Esophagus muscularis mucosa (tissue), 4 donors: Measurements from ENCODE around the gene EPM2A. TPM values are rescaled to one million over a fixed set of nuclear protein-coding genes. Genes with fewer than 3 reads are reported as not detected.

ENCODE experiments used
- DNase-seq: peaks from one replicate; pipeline ENCODE4 v3.0.0-alpha.2; 2017; ENCODE audit errors: extremely low spot score
- H3K27ac ChIP-seq, 4 donors: fragments of 200-600 bp; sonication (generic); replicated peaks in 1 of 4; 1 replicate in 3 of 4; 2 replicates in 1 of 4; pipeline ENCODE4 v1.5.1; 2016 to 2019; ENCODE audit warnings: mild to moderate bottlenecking in 1 of 4
- H3K27me3 ChIP-seq, 4 donors: fragments of 200-600 bp; sonication (generic); one replicate each; pipeline versions ENCODE4 v1.5.1 to v1.6.0; 2016 to 2019
- H3K36me3 ChIP-seq, 4 donors: fragments of 200-600 bp; sonication (generic); one replicate each; pipeline ENCODE4 v1.5.1; 2016 to 2019
- H3K4me1 ChIP-seq, 4 donors: fragments of 200-600 bp; sonication (generic); one replicate each; pipeline ENCODE4 v1.5.1; 2016 to 2019
- H3K4me3 ChIP-seq, 4 donors: fragments of 200-600 bp; sonication (generic); 1 replicate in 2 of 4; 2 replicates in 2 of 4; pipeline ENCODE4 v1.5.1; 2016 to 2019; ENCODE audit warnings: mild to moderate bottlenecking in 4 of 4, moderate library complexity in 1 of 4
- H3K9me3 ChIP-seq, 4 donors: fragments of 200-600 bp; sonication (generic); 1 replicate in 3 of 4; 2 replicates in 1 of 4; pipeline ENCODE4 v1.5.1; 2016 to 2019
- EP300 ChIP-seq: sonication (generic); formaldehyde crosslinking; IDR thresholded peaks from one replicate; pipeline ENCODE4 v1.6.1; 2017; ENCODE audit warnings: antibody characterized with exemption
- POLR2A ChIP-seq: fragments of 450-650 bp; IDR thresholded peaks from one replicate; pipeline ENCODE4 v1.6.1; 2017; ENCODE audit warnings: antibody characterized with exemption, moderate library complexity, mild to moderate bottlenecking, low read depth
- POLR2AphosphoS5 ChIP-seq, 2 donors: sonication (generic); formaldehyde crosslinking; IDR thresholded peaks; one replicate each; pipeline ENCODE4 v1.6.1; 2017; ENCODE audit warnings: antibody characterized with exemption in 2 of 2
- WGBS: methylation state at CpG from one replicate; pipeline ENCODE4 v1.1.5; 2018; 5-methylcytosine and 5-hydroxymethylcytosine counted together
- intact Hi-C: fragments of 100-400 bp; cut with DNase I; formaldehyde crosslinking; loops from one replicate; pipeline ENCODE4 v1.15.1; 2023
- total RNA-seq, 4 donors: library from RNA; depleted of rRNA; stranded (reverse); fragments of >200 nt; gene quantifications; one replicate each; pipeline versions ENCODE4 v1.1.0 to v1.2.1, GENCODE V29; 2016
- TF ChIP-seq, protein P1 (sequence below), 3 experiments: fragments of 200-600 bp in 2 of 3; fragments of 450-650 bp in 1 of 3; sonication (generic) in 2 of 3; IDR thresholded peaks; one replicate each; pipeline ENCODE4 v1.5.1; 2017 to 2019; ENCODE audit warnings: antibody characterized with exemption in 3 of 3, mild to moderate bottlenecking in 2 of 3, moderate library complexity in 1 of 3

Gene EPM2A
- total RNA-seq, 4 donors from 2014 or later, result 59.8 to 129 (median 75.0) TPM

- intact Hi-C loops, result no loop called here
- H3K4me3 ChIP-seq, result no peak overlapping the region
- no peak for DNase-seq
- TF ChIP-seq EP300 (no peak), POLR2AphosphoS5 (IDR thresholded peaks at IDR 0.05) (no peak), POLR2A (no peak)
- TF ChIP-seq, protein P1, sequence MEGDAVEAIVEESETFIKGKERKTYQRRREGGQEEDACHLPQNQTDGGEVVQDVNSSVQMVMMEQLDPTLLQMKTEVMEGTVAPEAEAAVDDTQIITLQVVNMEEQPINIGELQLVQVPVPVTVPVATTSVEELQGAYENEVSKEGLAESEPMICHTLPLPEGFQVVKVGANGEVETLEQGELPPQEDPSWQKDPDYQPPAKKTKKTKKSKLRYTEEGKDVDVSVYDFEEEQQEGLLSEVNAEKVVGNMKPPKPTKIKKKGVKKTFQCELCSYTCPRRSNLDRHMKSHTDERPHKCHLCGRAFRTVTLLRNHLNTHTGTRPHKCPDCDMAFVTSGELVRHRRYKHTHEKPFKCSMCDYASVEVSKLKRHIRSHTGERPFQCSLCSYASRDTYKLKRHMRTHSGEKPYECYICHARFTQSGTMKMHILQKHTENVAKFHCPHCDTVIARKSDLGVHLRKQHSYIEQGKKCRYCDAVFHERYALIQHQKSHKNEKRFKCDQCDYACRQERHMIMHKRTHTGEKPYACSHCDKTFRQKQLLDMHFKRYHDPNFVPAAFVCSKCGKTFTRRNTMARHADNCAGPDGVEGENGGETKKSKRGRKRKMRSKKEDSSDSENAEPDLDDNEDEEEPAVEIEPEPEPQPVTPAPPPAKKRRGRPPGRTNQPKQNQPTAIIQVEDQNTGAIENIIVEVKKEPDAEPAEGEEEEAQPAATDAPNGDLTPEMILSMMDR (IDR thresholded peaks at IDR 0.05), result no peak
- WGBS, result 83% methylated on average over 6 of the region's 6 CpGs
- no peak overlapping the region for H3K27ac ChIP-seq
- H3K9me3 ChIP-seq, result no peaks in the 10 kb centered on the region
- no peaks in the 10 kb centered on the region for H3K27me3 ChIP-seq
- no peaks in the 10 kb centered on the region for H3K4me1 ChIP-seq
- H3K36me3 ChIP-seq, result peaks cover 0 to 4% (median 0%) of the 10 kb centered on the region in 4 donors
Observed at GRCh38 chr6:145660676-145661075, 74.6 kb downstream of the EPM2A start.

GRCh38 chr6:145656128-145656527 lies 79.2 kb downstream of the EPM2A start:
- Histone ChIP-seq H3K36me3 (no peaks in the 10 kb centered on the region), H3K27me3 (no peaks in the 10 kb centered on the region), H3K4me1 (no peaks in the 10 kb centered on the region), H3K9me3 (no peaks in the 10 kb centered on the region), H3K27ac (no peak overlapping the region), H3K4me3 (no peak overlapping the region)
- 92% methylated on average over 1 of the region's 1 CpG for WGBS
- DNase-seq, result no peak
- TF ChIP-seq, protein P1 (IDR thresholded peaks at IDR 0.05), result no peak
- no peak for TF ChIP-seq EP300
- no peak for TF ChIP-seq POLR2AphosphoS5 (IDR thresholded peaks at IDR 0.05)
- TF ChIP-seq POLR2A, result no peak
- intact Hi-C loops, result no loop called here

DNA sequence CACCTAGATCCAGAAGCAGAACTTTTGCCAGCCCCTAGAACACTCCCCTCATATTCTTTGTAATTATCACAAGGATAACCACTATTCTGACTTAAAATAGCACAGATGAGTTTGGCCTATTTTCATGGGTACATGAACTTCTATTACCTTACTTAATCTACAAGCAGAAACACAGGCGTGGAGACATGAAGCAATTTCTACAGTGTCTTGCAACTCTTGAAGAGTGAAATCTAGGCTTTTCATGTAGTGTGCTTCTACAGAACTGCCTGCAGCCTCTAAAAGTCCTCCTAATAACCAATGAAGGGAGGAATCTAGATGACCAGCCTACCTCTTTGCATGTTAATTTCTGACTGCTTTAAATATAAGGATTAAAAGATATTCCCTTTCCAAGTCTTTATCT lies 82.7 kb downstream of the EPM2A start:
- intact Hi-C loops, result no loop called here
- Histone ChIP-seq H3K4me3 (no peak overlapping the region), H3K27me3 (no peaks in the 10 kb centered on the region), H3K4me1 (no peaks in the 10 kb centered on the region), H3K27ac (no peak overlapping the region), H3K36me3 (no peaks in the 10 kb centered on the region), H3K9me3 (no peaks in the 10 kb centered on the region)
- WGBS, result 100% methylated on average over 1 of the region's 1 CpG
- DNase-seq, result no peak
- no peak for TF ChIP-seq EP300
- TF ChIP-seq POLR2AphosphoS5 (IDR thresholded peaks at IDR 0.05), result no peak
- no peak for TF ChIP-seq POLR2A
- TF ChIP-seq, protein P1 (IDR thresholded peaks at IDR 0.05), result no peak

DNA sequence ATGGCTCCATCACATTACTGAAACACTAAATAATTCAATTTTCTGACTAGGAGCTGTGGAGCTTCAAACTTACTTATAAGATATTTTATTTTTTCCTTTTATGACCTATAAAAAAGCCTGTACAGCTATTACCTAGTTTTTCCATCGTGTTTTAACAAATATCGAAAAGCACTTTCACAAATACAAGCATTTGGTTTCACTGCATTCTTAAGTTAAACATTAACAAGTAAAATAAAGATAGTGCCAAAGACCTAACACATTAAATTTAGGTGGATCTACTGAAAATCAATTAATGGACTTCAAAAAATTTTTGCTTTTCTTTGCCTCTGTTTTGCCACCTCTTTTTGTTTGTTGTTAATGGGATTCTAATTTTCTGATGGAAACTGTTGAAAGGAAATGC lies 83.3 kb downstream of the EPM2A start:
- no peaks in the 10 kb centered on the region for H3K9me3 ChIP-seq
- intact Hi-C loops, result no loop called here

More for the DNA sequence above, 83.3 kb downstream of the EPM2A start:
- no peak for DNase-seq
- Histone ChIP-seq H3K4me3 (no peak overlapping the region), H3K36me3 (no peaks in the 10 kb centered on the region), H3K4me1 (no peaks in the 10 kb centered on the region), H3K27ac (no peak overlapping the region), H3K27me3 (no peaks in the 10 kb centered on the region)
- TF ChIP-seq POLR2A (no peak), EP300 (no peak), POLR2AphosphoS5 (IDR thresholded peaks at IDR 0.05) (no peak)
- TF ChIP-seq, protein P1 (IDR thresholded peaks at IDR 0.05), result no peak
- 91% methylated on average over 2 of the region's 2 CpGs for WGBS
